NCI-H526 (cell line): ENCODE data around the gene KIAA0930.
"Not testable (repeated sequence)": the region's sequence is repeated elsewhere in the genome, so short reads cannot be mapped to it uniquely, and the experiment has no call there.

ENCODE experiments used
- DNase-seq, 2 experiments: peaks; one replicate each; lab custom pipeline; 2025; lab: John Stamatoyannopoulos, UW

Gene KIAA0930

GRCh38 chr22:45262931-45263462 lies 22.3 kb upstream of the KIAA0930 start:
- no peak for DNase-seq

GRCh38 chr22:45262195-45262930 lies 21.7 kb upstream of the KIAA0930 start:
- no peak for DNase-seq

- no peak for DNase-seq
These were observed 20.9 kb upstream of the KIAA0930 start for GRCh38 chr22:45261407-45262088.

- not testable (repeated sequence) for DNase-seq
These were observed 19.7 kb upstream of the KIAA0930 start for GRCh38 chr22:45260395-45260759.

GRCh38 chr22:45259754-45260394 lies 19.2 kb upstream of the KIAA0930 start:
- no peak for DNase-seq

- not testable (repeated sequence) for DNase-seq
These were observed 17.2 kb upstream of the KIAA0930 start for GRCh38 chr22:45257941-45258340.

- DNase-seq = no peak
These were observed 14.1 kb upstream of the KIAA0930 start for GRCh38 chr22:45254789-45255278.

GRCh38 chr22:45254388-45254787 lies 13.7 kb upstream of the KIAA0930 start:
- DNase-seq = no peak

- no peak for DNase-seq
These were observed 12.4 kb upstream of the KIAA0930 start for GRCh38 chr22:45253039-45253641.

GRCh38 chr22:45251825-45252224 lies 11.1 kb upstream of the KIAA0930 start:
- no peak for DNase-seq

GRCh38 chr22:45248832-45249561 lies 8.3 kb upstream of the KIAA0930 start:
- peak in 1 of 2 experiments; percentile 39 for DNase-seq

GRCh38 chr22:45246060-45246985 lies 5.6 kb upstream of the KIAA0930 start:
- peak in 1 of 2 experiments; percentile 29 for DNase-seq

- no peak for DNase-seq
These were observed 4.2 kb upstream of the KIAA0930 start for GRCh38 chr22:45244916-45245315.

- DNase-seq = no peak
These were observed 2.1 kb upstream of the KIAA0930 start for GRCh38 chr22:45242778-45243191.

GRCh38 chr22:45240104-45240809 lies 437 bp downstream of the KIAA0930 start:
- DNase-seq = peak in 1 of 2 experiments; percentile 42

GRCh38 chr22:45239681-45240051 lies 1.0 kb downstream of the KIAA0930 start:
- no peak for DNase-seq

GRCh38 chr22:45238957-45239680 lies 1.6 kb downstream of the KIAA0930 start:
- DNase-seq = peak in 1 of 2 experiments; percentile 35

GRCh38 chr22:45238076-45238956 lies 2.4 kb downstream of the KIAA0930 start:
- no peak for DNase-seq
